GM18519 (cell line): ENCODE measurements around the gene CACNA1D.

ENCODE experiments used
- ATAC-seq: cut with Tn5 transposase; IDR thresholded peaks from one replicate; pipeline ENCODE4 v1.9.1; 2021; ENCODE audit warnings: mild to moderate bottlenecking, moderate library complexity; ENCODE audit not compliant: unreplicated experiment, low FRiP score

CACNA1D gene

GRCh38 chr3:53729618-53730017 is 235.2 kb downstream of the CACNA1D start:
- ATAC-seq = peak; percentile 48

GRCh38 chr3:53730576-53730975 is 236.2 kb downstream of the CACNA1D start:
- ATAC-seq = no peak

DNA sequence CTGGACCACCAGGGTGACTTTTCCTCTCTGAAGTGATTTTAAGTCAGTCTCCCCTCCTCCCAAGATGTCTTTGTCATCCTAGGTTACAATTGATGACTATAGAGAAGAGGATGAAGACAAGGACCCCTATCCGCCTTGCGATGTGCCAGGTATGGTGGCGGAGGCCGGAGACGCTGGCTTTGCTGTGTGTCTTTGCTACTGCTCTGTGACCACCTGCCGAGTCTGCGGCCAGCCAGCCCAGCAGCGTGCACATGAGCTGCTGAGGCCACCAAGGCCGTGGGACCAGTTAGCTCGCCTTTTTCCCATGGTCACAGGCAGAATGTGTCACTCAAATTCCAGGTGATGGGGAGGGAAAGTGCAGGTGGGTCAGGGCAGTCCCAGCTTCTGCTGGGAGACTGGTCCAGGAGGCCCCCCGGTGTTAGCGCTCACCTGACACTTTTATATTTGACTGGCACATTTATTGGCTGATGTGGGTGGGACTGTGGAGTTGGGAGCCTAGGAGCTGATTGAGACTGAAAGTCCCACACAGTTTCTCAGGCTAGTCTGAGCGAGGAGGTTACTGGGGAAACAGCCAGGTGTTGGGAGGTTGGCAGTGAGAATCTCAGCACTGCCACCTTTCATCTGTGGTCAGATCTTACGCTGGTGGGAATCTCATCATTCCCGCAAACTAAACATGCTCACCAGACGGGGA is 237.7 kb downstream of the CACNA1D start:
- no peak for ATAC-seq

GRCh38 chr3:53733446-53733845 is 239.0 kb downstream of the CACNA1D start:
- no peak for ATAC-seq

- no peak for ATAC-seq
Measured at GRCh38 chr3:53739966-53740365, 245.6 kb downstream of the CACNA1D start.

DNA sequence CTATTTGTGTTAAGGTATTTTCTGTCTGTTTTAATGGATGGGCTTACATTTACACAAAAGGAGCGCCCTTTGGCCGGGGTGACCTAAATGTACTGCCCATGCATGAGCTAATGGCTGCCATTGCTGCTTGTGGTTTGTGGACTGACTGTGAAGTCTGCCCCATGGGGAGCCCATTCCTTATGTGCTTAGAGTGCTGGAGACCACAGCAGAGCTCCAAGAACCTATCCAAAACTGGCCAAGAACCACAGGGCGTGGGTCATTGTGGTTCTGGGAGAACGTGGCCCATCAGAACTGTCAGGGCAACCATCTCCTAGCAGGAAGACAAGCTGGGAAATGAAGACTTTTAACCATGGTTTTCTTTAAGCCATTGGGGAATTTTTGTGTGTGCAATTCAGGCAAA is 246.5 kb downstream of the CACNA1D start:
- ATAC-seq = no peak

DNA sequence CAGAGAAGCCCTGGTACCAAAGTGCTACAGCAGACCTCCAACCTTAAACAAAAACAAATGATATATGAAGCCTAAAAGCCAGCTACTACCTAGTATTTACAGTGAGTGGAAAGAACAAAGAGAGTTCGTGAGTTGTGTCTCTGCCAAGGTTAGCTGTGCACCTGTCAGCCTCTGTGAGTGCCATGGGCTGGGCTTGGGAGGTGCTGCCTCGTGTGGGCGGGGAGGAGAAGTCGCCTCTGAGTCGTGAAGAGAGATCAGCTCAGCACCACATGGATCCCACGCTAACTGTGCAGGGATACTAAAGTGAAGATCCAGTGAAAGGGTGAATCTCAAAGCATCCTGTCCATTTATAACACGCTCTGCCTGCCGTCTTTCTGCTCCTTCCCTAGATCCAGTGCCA is 249.9 kb downstream of the CACNA1D start:
- ATAC-seq = no peak

GRCh38 chr3:53747559-53747958 is 253.1 kb downstream of the CACNA1D start:
- no peak for ATAC-seq

GRCh38 chr3:53748512-53749271 is 254.3 kb downstream of the CACNA1D start:
- ATAC-seq = peak; percentile 86

DNA sequence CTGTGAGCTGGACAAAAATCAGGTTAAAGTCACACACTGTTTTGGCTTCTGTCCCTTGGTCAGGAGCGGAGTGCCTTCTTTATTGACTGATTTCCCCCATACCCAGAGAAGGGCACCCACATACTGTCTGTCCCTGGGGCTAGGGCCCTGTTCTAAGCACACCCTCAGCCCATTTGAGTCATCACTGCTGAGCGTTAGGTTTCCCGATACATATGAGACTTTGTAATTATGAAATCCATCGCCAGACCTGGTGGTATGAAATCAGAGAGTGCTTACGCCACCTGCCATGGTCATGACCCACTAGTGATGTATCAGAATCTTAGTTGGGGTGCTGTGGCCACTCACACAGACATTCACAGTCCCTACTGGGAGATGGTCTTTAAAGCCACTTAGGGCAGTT is 255.0 kb downstream of the CACNA1D start:
- no peak for ATAC-seq

DNA sequence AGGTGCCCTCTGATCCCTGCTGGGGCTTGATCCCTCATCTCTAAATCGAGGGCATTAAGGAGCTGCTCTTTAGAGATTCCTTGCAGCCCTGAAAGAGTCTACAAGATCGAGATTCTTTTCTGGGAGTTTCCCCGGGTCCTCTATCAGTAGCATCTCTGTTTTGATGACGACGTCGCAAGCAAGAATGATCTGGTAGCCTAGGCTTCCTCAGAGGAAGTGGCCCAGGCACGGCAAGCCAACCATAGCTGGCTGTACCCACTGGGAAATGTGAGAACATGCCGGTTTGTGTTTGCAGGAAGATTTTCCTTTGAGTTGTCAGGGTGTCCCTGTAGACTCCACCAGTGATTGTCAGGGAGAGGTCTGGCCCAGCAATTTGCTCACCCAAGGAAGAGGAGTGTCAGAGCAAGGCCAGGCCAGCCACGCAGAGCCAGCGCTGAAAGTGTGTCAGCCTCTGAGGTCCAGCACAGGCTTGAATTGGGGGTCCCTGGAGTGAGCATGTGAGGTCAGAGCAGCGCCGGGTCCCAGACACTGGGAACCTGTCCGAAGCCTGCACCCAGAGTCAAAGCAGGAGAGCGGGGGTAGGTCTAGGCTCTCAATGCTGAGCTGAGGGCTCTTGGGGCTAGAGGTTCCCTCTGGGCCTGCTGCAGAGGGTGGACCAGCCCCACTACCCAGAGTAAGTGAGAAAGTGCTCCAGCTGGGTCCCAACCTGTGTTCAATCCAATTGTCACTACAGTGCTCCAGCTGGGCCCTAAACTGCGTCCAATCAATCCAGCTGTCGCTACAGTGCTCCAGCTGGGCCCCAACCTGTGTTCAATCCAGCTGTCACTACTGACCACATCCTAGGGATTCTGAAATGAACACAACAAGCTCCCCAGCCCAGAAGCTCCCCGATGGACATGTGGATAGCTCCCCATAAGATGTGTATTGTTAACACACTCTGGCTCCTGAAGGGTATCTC is 256.1 kb downstream of the CACNA1D start:
- no peak for ATAC-seq

GRCh38 chr3:53753518-53754183 is 259.2 kb downstream of the CACNA1D start:
- no peak for ATAC-seq

DNA sequence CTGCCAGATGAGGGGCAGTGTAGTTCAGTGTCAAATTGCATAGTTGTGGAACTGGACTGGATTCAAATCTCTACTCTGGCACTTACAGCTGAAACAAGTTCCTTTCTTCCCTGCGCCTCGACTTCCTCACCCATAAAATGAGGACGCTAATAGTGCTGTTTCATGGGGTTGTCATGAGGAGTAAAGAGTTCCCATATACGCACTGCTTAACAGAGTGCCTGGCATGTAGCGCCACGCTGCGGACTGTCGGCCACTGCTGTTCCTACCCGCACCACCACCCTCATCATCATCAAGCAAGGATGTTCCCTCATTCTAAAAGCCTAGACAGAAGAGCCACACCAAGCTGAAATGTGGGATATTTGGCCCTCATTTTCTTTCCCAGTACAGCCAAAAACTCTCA is 259.9 kb downstream of the CACNA1D start:
- no peak for ATAC-seq

DNA sequence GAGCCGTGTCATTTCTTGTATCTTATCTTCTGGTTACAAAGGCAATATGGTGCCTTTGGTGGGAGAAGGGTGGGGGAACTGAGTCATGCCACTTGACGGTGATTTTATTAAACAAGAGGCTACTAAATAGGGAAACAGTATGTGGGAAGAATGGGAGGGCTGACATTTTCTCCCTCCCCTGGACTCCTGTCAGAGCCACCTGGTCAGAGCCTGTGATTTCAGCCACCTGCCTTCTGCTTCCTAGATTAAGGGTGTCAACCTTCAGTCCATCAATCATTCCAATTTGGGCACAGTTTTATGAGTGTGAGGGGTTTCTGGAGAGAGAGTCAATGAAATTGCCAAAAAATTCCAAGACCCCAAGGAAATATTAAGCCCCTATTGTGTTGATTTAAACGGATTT is 264.4 kb downstream of the CACNA1D start:
- no peak for ATAC-seq

- ATAC-seq = no peak
Measured at GRCh38 chr3:53763353-53763752, 268.9 kb downstream of the CACNA1D start.

DNA sequence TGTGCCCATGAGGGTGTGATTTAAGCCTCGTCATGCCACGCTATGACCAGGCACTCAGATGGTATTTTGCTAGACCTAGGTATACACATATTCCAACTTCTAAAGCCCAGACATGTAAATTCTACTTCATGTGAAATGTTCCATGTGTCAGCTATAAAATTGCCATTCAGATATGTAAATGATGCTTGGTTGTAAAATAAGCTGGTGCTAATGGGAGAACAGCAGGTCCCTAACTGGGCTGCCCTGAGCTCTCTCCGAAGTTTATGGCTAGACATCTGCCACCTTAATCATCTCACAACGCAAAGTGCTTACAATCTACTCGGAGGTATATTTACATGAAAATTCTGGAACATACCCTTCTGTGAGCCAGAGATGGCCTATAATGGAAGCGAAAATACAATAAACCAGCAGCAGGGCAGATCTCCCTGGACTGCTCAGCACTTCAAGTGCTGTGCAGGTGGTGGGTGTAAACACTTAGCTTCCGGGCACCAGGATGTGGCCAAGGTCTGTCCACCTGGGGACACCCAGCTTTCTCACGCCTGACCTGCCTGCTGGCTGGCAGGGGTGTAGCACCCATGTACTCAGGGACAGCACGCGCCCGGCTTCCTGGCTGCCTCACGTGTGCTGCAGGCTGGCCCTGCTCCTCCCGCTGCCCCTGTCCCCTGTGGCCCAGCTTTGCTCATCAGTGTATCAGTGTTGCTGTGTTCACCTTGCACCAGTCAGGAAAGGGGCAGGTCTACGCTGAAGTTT is 269.8 kb downstream of the CACNA1D start:
- ATAC-seq = no peak

DNA sequence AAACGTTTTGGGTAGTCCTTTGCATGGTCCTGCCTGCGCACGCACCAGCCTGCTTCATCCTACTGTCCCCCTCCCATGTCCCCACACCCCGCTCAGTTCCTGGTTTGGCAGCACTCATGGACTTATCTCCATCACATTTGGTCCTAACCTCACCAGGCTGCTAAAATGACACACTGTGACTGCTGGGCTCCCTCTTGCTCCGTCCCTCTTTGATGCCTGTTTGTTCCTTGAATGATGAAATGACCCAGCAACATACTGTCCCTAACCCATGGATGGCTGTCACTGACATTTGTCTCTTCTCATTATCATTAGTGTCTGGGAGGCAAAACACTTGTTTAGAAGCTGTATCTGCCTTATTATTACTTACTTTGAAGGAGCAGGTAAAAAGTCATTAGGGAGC is 271.3 kb downstream of the CACNA1D start:
- no peak for ATAC-seq

- no peak for ATAC-seq
Measured at GRCh38 chr3:53766706-53767105, 272.3 kb downstream of the CACNA1D start.

DNA sequence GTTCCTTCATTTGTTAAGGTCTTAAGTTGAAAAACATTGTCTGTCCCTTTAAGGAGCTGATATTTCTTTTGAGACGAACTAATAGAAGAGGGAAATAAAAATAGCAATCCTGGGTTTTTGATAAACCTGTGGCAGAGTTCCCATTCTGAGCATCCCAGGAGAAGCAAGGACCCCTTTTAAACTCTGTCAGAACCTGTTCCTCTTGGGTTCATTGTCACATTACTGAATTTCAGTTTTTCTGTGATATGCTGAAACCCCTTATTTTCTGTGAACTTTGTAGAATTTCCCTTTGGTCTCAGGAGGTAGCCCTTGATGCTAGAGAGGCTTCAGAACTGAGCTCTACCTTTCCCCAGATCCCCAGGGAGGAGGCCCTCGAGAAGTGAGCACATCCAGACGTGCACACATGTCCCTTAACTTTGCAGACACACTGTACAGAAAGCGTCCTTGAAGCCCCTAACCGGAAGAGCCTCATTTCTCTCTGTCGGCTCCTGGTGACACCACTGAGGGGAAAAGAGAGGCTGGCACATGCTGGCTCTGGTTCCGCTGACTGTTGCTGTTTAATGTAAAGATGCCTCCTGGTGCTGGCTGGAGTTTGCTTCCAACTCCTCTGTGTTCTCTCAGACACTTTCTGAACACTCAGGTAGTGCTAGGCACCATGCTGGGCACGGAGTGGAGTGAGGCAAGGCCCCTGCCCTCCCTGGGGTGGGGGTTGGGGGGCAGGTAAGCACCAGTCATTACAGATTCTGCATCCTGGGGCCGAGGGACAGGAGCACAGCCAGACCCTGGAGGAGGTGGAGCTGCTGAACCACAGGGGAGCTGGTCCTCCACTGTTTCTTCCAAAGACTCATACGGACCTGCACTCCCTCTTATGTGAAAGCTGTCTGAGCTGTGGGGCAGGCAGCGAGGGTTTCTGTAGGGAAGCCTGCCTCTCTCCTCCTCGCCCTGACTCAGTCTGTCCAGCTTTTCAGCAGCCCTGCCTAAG is 274.4 kb downstream of the CACNA1D start:
- no peak for ATAC-seq
